ENCODE data around the gene SDR39U1.
"Not testable (repeated sequence)": the region's sequence is repeated elsewhere in the genome, so short reads cannot be mapped to it uniquely, and the experiment has no call there.

Gene SDR39U1

GRCh38 chr14:24442240-24443052 is at the start of gene SDR39U1:
Gene SDR39U1 (minus strand): TSS chr14:24442776. CDS start chr14:24442769, 7 bp downstream.
- DNase-seq = peak; percentile 96

- not testable (repeated sequence) for DNase-seq
These were observed 49.2 kb upstream of the SDR39U1 start for GRCh38 chr14:24491586-24492408.

- no peak for DNase-seq
These were observed 41.2 kb upstream of the SDR39U1 start for GRCh38 chr14:24483604-24484252.

GRCh38 chr14:24482699-24483303 is 40.2 kb upstream of the SDR39U1 start:
- DNase-seq = not testable (repeated sequence)

- DNase-seq = peak; percentile 51
These were observed 39.2 kb upstream of the SDR39U1 start for GRCh38 chr14:24481622-24482324.

GRCh38 chr14:24479999-24480398 is 37.4 kb upstream of the SDR39U1 start:
- not testable (repeated sequence) for DNase-seq

- no peak for DNase-seq
These were observed 32.7 kb upstream of the SDR39U1 start for GRCh38 chr14:24475261-24475660.

GRCh38 chr14:24473211-24473610 is 30.6 kb upstream of the SDR39U1 start:
- DNase-seq = no peak

GRCh38 chr14:24470450-24470849 is 27.9 kb upstream of the SDR39U1 start:
- DNase-seq = not testable (repeated sequence)

- DNase-seq = no peak
These were observed 23.2 kb upstream of the SDR39U1 start for GRCh38 chr14:24465805-24466204.

GRCh38 chr14:24465368-24465767 is 22.8 kb upstream of the SDR39U1 start:
- DNase-seq = no peak

- no peak for DNase-seq
These were observed 21.6 kb upstream of the SDR39U1 start for GRCh38 chr14:24463884-24464785.

GRCh38 chr14:24463017-24463883 is 20.7 kb upstream of the SDR39U1 start:
- DNase-seq = no peak

- DNase-seq = no peak
These were observed 18.8 kb upstream of the SDR39U1 start for GRCh38 chr14:24461336-24461735.

- DNase-seq = no peak
These were observed 16.8 kb upstream of the SDR39U1 start for GRCh38 chr14:24459331-24459730.

- no peak for DNase-seq
These were observed 16.2 kb upstream of the SDR39U1 start for GRCh38 chr14:24458736-24459135.

GRCh38 chr14:24456980-24457379 is 14.4 kb upstream of the SDR39U1 start:
- no peak for DNase-seq

- DNase-seq = not testable (repeated sequence)
These were observed 8.3 kb upstream of the SDR39U1 start for GRCh38 chr14:24450828-24451227.

GRCh38 chr14:24443053-24443665 is 583 bp upstream of the SDR39U1 start:
- DNase-seq = no peak

GRCh38 chr14:24441904-24442239 is 704 bp downstream of the SDR39U1 start:
- no peak for DNase-seq

All from activated naive CD4-positive, alpha-beta T cell treated with Interleukin-2 at 50 U/mL for 16 hours (primary cell).